GM18951 (cell line): ENCODE data around the gene EEF1A2.

Experiments used
- POLR2A ChIP-seq: IDR thresholded peaks from 4 replicates; pipeline ENCODE4 v1.6.1; 2011; ENCODE audit warnings: mild to moderate bottlenecking; ENCODE audit not compliant: insufficient read length, insufficient read depth; ENCODE audit errors: extremely low read depth
- in situ Hi-C: fragments of 300-500 bp; cut with MboI; formaldehyde crosslinking; loops from one replicate; pipeline ENCODE4 v1.12.0; 2022; ENCODE audit warnings: low sequenced_read_pairs, mixed read lengths, inconsistent platforms; ENCODE audit not compliant: unreplicated experiment

The EEF1A2 gene

DNA sequence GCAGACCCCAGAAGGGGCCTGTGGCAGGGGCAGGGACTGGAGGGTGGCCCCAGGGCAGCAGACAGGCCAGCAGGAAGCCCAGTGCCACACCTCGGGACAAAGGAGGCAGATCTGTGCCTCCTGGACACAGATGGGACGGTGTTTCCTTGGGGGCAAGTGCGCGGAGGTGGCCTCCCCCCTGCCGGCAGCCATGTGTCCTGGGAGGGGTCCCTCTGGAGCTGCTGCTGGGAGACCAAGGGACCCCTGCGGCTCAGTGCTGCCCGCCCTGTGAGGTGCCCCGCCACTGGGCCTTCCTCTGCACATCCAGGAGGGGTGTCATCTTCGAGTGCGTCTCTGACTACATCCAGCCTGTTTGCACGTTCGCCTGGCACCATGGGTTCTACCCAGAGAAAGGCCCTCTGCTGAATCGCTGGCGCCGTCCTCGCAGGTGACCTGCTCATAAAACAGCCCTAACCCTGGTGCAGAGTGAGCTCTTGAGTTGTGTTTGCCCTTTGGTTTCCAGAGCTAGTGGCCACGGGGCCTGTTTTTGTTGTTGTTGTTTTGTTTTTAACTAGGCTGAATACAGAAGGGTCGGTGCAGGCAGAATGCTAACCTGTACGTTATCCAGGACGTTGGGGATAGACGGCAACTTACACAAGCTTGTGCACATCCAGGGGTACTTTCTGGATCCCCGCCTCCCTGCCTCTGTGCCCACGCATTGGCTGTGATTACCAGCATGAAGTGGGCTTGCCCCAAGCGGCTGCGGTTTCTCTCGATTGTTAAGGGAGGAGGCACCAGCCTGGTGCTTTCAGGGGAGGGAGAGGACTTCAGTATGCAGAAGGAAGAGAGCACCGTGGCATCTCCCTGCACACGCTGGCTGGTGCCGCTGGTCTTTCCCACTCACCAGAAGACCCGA lies 25.1 kb downstream of the EEF1A2 start:
- no peak for TF ChIP-seq POLR2A
- in situ Hi-C loops: no loop called here

- TF ChIP-seq POLR2A: no peak
- in situ Hi-C loops: no loop called here
Observed at GRCh38 chr20:63472862-63473390, 26.0 kb downstream of the EEF1A2 start.

DNA sequence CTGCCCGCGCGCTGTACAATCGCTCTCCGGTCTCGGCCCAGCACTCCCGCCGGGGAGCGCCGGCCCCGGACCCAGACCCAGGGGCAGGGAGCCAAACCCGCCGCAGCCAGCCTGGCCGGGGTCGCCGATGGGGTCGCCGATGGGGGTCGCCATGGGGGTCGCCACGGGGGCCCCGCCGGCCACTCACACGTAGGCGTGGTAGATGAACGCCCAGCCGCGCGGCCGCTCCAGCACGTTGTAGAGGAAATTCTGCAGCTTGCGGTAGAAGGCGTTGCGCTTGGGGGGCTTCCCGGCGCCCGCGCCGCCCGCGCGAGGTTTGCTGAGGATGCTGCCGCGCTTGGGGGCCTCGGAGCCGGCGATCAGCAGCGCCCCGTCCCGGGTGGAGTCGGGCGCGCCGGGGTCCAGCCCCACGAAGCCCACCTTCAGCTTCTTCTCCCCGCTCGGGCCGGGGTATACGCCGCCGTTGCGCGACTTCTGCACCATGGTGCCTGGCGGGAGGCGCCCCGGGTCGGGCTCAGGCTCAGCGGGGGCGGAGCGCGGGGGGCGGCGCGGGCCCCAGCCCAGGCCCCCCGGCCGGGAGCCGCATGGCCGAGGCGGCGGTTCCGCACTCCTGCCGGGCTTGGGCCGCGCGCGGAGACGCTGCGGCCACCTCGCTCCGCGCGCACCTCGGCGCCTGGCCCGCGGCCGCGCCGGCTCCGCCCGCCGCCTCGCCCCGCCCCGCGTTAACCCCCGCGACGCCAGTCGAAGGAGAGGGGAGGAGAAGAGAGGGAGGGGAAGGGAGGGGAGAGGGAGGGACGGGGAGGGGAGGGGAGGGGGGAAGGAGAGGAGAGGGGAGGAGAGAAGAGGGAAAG lies 26.7 kb downstream of the EEF1A2 start, which contains the start of gene KCNQ2:
Gene KCNQ2 (minus strand): TSS at position 675 of the 851 bp plus-strand sequence. CDS start 192 bp downstream, at position 483.
- in situ Hi-C loops: no loop called here
- TF ChIP-seq POLR2A: no peak

- in situ Hi-C loops: no loop called here
- TF ChIP-seq POLR2A: no peak
Observed at GRCh38 chr20:63471717-63471980, 27.2 kb downstream of the EEF1A2 start.

DNA sequence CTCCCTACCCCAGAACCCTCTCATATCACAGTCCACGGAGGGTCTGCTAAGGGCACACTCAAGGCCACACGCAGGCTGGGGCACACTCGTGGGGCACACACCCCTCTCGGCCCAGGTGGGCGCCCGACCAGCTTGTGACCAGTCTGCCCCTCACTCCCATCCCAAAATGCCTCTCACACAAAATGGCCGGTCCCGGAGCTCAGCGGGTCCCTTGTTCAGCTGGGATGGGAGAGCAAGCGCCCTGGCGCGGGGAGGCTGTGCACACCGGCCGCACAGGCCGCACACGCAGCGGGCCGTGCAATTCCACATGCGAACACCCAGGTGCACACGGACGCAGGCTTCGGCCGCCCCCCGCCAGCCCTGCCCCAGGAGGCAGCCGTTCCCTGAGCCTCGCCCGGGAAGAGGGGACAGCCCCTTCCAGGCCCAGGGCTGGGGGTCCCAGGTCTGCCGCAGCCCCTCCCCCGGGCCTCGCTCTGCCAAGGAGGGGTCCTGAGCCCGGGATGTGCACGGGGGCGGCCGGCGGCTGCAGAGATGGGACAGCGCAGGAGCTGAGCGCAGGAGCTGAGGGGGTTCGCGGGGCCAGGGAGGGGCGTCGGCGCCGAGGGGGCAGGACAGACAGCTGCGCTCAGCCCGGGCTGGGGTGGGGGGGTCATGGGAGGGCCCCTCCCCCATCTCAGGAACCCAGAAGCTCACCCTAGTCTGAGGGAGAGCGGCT lies 27.7 kb downstream of the EEF1A2 start:
- TF ChIP-seq POLR2A: no peak
- in situ Hi-C loops: no loop called here

DNA sequence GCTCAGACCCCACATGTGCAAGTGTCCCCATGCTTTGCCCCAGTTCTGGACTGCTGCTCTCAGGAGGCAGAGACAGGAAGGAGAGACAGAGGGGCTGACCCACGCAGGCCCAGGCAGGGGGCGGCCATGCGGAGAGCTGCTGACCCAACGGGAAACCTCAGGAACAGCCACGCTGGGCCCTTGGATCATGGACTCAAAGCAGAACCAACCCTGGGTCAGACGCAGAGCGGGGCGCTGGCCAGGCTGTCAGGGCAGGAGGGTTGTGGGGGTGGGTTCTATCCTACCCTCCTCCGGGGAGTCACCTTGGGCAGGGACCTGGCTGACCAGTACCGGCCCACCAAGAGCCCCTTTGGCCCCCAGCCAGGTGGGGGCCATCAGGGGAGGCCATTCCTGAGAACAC lies 28.5 kb downstream of the EEF1A2 start:
- TF ChIP-seq POLR2A: no peak
- in situ Hi-C loops: no loop called here

DNA sequence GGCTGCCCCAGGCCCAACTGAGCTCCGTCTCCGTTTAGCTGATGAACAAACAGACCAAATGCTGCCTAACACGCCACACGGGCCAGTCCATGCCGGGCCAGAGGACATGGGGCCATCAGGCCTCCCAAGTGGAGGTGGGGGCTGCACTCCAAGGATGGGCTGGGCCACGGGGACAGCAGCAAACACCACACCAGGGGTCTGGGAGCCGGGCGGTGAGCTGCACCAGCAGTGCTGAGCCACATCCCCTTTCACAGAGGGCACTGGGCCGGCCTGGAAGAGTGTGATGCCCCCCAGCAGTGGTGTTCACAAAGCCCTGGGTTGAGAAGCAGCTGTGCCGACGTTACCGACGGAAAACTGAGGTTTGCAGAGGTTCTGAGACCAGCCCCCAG lies 29.2 kb downstream of the EEF1A2 start:
- in situ Hi-C loops: no loop called here
- TF ChIP-seq POLR2A: no peak

GRCh38 chr20:63469019-63469712 lies 29.7 kb downstream of the EEF1A2 start:
- in situ Hi-C loops: no loop called here
- TF ChIP-seq POLR2A: no peak

GRCh38 chr20:63468421-63468820 lies 30.5 kb downstream of the EEF1A2 start:
- no peak for TF ChIP-seq POLR2A
- in situ Hi-C loops: no loop called here

DNA sequence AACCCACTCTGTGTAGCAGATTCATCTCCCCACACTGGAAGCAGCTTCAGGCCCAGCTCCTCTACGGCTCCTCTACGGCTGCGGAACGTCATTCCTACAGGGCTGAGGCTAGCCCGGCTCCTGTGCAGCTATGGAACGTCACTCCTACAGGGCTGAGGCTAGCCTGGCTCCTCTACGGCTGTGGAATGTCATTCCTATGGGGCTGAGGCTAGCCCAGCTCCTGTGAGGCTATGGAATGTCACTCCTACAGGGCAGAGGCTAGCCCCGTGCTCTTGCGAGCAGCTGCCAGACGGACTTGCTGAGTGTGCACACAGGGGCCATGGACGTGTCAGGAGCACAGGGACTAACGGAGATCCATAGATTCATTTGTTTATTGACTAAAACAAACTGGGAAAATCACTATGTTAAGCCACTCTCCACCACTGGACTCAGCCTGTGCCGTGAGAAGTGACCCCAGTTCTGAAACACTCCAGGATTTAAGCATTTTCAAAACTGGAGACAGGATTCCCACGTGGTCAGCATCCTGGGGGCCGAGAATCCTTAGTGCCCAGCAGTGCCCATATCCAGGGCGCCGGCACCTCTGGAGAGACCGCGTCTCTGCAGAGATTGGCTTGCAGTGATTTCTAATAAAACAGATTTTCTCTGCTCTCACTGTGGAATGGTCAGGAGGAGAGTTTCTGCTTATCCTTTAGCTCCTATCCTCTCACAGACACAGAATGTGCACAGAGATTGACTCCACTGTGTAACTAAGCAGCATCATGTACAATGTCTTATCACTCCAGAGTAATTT lies 31.4 kb downstream of the EEF1A2 start:
- in situ Hi-C loops: no loop called here
- TF ChIP-seq POLR2A: no peak

- in situ Hi-C loops: no loop called here
- TF ChIP-seq POLR2A: no peak
Observed at GRCh38 chr20:63466861-63467260, 32.0 kb downstream of the EEF1A2 start.
